Right lobe of liver (tissue), 4 donors: ENCODE measurements around the gene SAXO1.

Experiments used
- CTCF ChIP-seq, 4 donors: fragments of 200-600 bp in 3 of 4; fragments of 450-650 bp in 1 of 4; IDR thresholded peaks; one replicate each; pipeline versions ENCODE4 v1.5.1 to v1.8.0; 2016 to 2022; ENCODE audit warnings: antibody characterized with exemption in 4 of 4, mild to moderate bottlenecking in 2 of 4
- POLR2A ChIP-seq: fragments of 450-650 bp; IDR thresholded peaks from one replicate; pipeline ENCODE4 v1.6.1; 2017; ENCODE audit warnings: antibody characterized with exemption, mild to moderate bottlenecking
- donor health status: DM: no; HTN: no; CAD: no.
- donor health status: DM: no; HTN: no; CAD: no.
- donor health status: DM: no; HTN: yes; CAD: no.

DNA sequence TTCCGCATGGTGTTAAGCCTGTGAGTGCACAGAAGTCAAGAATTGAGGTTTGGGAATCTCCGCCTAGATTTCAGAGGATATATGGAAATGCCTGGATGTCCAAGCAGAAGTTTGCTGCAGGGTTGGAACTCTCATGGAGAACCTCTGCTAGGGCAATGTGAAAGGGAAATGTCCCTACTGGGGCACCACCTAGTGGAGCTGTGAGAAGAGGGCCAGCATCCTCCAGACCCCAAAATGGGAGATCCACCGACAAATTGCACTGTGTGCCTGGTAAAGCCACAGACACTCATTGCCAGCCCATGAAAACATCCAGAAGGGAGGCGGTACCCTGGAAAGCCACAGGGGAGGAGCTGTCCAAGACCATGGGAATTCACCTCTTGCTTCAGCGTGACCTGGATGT lies 3.6 kb upstream of the SAXO1 start:
- no peak for TF ChIP-seq CTCF (IDR thresholded peaks at IDR 0.05)
- no peak for TF ChIP-seq POLR2A
